Pancreas (tissue), 10 donors: Measurements from ENCODE around the gene ADAP2. TPM values are rescaled to one million over a fixed set of nuclear protein-coding genes. Genes with fewer than 3 reads are reported as not detected.
A peak's percentile ranks its signal among the peaks of the same experiment; 100 is the strongest.

ENCODE experiments used
- ATAC-seq, 4 donors: fragments of 200-7000 bp; cut with Tn5 transposase; one replicate each; pipeline versions ENCODE4 v1.8.0 to v1.9.1; 2020; ENCODE audit warnings: mild to moderate bottlenecking in 4 of 4, moderate library complexity in 4 of 4
- DNase-seq, 6 donors: peaks; one replicate each; pipeline ENCODE4 v3.0.0-alpha.2; 2020
- FAIRE-seq: peaks from 2 replicates; lab custom pipeline; 2012; peaks lifted over from hg19 to GRCh38; lab: Jason Lieb, UNC
- H3K27ac ChIP-seq, 4 donors: fragments of 200-600 bp; sonication (generic); 1 replicate in 3 of 4; 2 replicates in 1 of 4; pipeline versions ENCODE4 v1.5.0 to v1.8.0; 2020
- H3K27me3 ChIP-seq, 4 donors: fragments of 200-600 bp; one replicate each; pipeline ENCODE4 v1.8.0; 2021
- H3K36me3 ChIP-seq, 3 donors: fragments of 200-600 bp; sonication (generic) in 1 of 3; one replicate each; pipeline versions ENCODE4 v1.5.0 to v1.8.0; 2020 to 2021
- H3K4me1 ChIP-seq, 3 donors: fragments of 200-600 bp; one replicate each; pipeline ENCODE4 v1.8.0; 2021
- H3K4me3 ChIP-seq, 4 donors: fragments of 200-600 bp; sonication (generic) in 2 of 4; one replicate each; pipeline versions ENCODE4 v1.5.0 to v1.8.0; 2020 to 2021
- H3K9me3 ChIP-seq, 4 donors: fragments of 200-600 bp; one replicate each; pipeline ENCODE4 v1.8.0; 2021
- WGBS, 2 donors: extraction: QIAGEN DNeasy Blood & Tissue Kit; methylation state at CpG; one replicate each; pipeline ENCODE4 v1.1.7; 2013; 5-methylcytosine and 5-hydroxymethylcytosine counted together
- intact Hi-C, 3 donors: fragments of 100-400 bp; cut with DNase I; formaldehyde crosslinking; loops; one replicate each; pipeline versions ENCODE4 v1.11.1 to v1.14.2; 2022
- polyA plus RNA-seq, 2 donors: library from polyadenylated mRNA; stranded (reverse); fragments of 200-250 nt; gene quantifications; one replicate each; pipeline ENCODE4 v1.2.3, GENCODE V29; 2013
- total RNA-seq, 6 donors: library from RNA; stranded (reverse); fragmentation: NEBNext Ultra II Directional in 4 of 6; extraction: Animal tissue kit (Norgen Biotek cat#: 25700) in 4 of 6; gene quantifications; one replicate each; pipeline versions ENCODE4 v1.2.1 to v1.2.4, GENCODE V29; 2021 to 2023
- TF ChIP-seq, protein P1 (sequence below), 4 donors: fragments of 200-600 bp; sonication (generic) in 3 of 4; IDR thresholded peaks; one replicate each; pipeline versions ENCODE4 v1.5.0 to v1.8.0; 2021; ENCODE audit warnings: antibody characterized with exemption in 4 of 4
- donor health status: healthy with polysubstance abuse.
- donor health status: DM: no; HTN: no; CAD: no; lungs with moderate emphysema.
- donor health status: DM: no; HTN: no; CAD: no.
- donor health status: control.
- donor health status: control.
- donor health status: Bipolar disorder and iron deficiency.
- donor health status: DM: yes; HTN: yes; CAD: no.
- donor health status: DM: no; HTN: no; CAD: no.
- donor health status: DM: no; HTN: no; CAD: no.
- donor health status: DM: yes; HTN: yes; CAD: no.

Gene ADAP2
- total and polyA plus RNA-seq, 8 donors = 2.1 to 13.3 (median 3.3) TPM

DNA sequence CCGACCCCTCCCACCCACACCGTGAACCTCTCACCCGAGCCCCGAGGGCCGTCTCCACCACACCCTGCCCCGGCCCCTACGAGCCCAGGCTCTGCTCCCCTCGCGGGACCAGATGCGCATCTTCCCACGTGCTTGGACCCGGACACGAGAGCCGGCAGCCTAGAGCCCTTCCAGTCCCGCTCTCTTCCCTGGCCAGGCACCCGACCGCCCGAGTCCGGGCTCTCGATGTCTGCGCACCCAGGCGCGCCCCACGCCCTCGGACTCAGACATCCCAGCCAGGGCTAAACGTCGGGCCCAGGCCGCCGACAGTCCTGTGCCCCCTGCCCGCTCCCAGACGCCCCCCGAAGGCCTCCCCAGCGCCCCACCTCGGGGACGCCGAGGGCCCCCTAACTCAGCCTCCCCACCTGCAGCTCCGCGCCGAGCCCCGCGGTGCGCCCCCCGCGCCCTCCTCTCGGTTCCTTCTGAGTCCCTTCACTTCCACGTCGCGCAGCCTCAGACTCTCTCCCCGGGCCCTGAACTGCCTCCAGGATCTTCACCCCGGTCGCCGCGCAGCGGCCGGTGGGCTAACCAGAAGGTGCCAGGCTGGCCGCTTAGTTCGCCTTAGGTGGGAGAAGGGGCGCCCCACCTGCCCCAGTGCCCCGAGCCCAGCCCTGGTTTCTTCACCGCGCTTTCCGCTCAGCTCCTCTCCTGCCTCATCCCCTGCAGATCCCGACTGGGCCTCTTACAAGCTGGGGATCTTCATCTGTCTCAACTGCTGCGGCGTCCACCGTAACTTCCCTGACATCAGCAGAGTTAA, 688 bp downstream of the ADAP2 start:
- no peaks in the 10 kb centered on the region for H3K36me3 ChIP-seq
- H3K4me1 ChIP-seq = no peaks in the 10 kb centered on the region
- no peaks in the 10 kb centered on the region for H3K27me3 ChIP-seq
- intact Hi-C loops = no loop called here
- FAIRE-seq (no peak), ATAC-seq (peak; percentile 44 to 60 (median 54)), DNase-seq (peak in 5 of 6 donors; percentile 19 to 77 (median 41))
- 18 to 21% methylated on average over 55 to 66 of the region's 66 CpGs for WGBS, 2 donors
- peak overlapping the region; percentile 36 to 71 (median 50) for H3K4me3 ChIP-seq
- TF ChIP-seq, protein P1, sequence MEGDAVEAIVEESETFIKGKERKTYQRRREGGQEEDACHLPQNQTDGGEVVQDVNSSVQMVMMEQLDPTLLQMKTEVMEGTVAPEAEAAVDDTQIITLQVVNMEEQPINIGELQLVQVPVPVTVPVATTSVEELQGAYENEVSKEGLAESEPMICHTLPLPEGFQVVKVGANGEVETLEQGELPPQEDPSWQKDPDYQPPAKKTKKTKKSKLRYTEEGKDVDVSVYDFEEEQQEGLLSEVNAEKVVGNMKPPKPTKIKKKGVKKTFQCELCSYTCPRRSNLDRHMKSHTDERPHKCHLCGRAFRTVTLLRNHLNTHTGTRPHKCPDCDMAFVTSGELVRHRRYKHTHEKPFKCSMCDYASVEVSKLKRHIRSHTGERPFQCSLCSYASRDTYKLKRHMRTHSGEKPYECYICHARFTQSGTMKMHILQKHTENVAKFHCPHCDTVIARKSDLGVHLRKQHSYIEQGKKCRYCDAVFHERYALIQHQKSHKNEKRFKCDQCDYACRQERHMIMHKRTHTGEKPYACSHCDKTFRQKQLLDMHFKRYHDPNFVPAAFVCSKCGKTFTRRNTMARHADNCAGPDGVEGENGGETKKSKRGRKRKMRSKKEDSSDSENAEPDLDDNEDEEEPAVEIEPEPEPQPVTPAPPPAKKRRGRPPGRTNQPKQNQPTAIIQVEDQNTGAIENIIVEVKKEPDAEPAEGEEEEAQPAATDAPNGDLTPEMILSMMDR (IDR thresholded peaks at IDR 0.05) = no peak
- H3K27ac ChIP-seq = peak overlapping the region in 2 of 4 donors; percentile 22 to 50
- H3K9me3 ChIP-seq = no peaks in the 10 kb centered on the region

DNA sequence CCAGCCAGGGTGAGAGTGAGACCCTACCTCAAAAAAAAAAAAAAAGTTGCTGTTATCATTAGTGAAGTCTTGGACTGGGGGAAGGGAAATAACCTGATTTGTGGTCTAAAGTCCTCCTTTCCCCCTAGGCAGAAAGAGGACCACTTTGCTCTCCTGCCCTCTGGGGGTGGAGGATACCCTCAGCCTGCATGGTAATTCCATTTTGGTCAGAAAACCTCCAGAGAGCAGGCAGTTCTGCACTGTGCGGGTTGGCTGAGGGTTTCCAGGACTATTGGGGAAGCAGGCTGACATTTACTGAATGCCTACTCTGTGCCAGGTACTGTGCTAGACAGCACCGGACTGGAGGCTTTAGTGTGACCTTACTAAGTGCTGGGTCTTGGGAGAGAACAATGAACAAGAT, 2.6 kb downstream of the ADAP2 start:
- TF ChIP-seq, protein P1 (IDR thresholded peaks at IDR 0.05) = no peak
- intact Hi-C loops = no loop called here
- no peak for ATAC-seq
- H3K36me3 ChIP-seq = no peaks in the 10 kb centered on the region
- H3K27me3 ChIP-seq = no peaks in the 10 kb centered on the region
- WGBS, 2 donors = 79 to 81% methylated on average over 2 of the region's 2 CpGs
- no peak overlapping the region for H3K27ac ChIP-seq
- H3K4me1 ChIP-seq = no peaks in the 10 kb centered on the region
- no peak for FAIRE-seq
- no peaks in the 10 kb centered on the region for H3K9me3 ChIP-seq
- no peak overlapping the region for H3K4me3 ChIP-seq
- peak in 1 of 6 donors; percentile 21 for DNase-seq

DNA sequence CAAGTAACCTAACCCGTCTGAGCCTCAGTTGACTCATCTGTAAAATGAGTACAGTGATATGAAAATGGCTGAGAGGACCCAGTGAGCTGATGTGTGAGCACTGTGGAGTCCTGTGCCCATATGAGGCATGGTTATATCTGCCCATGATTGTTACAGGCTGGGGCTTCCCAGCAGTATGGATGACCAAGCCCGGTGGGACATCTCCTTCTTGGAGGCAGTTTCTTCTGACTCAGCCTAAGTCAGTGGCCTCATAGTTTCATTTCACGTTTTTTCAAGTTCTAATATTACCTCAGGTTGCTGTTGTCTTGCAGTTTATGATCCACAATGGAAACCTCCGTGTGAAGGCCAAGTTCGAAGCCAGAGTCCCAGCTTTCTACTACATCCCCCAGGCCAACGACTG, 4.8 kb downstream of the ADAP2 start:
- no peak for FAIRE-seq
- no peaks in the 10 kb centered on the region for H3K4me1 ChIP-seq
- H3K4me3 ChIP-seq = no peak overlapping the region
- H3K9me3 ChIP-seq = no peaks in the 10 kb centered on the region
- no peaks in the 10 kb centered on the region for H3K27me3 ChIP-seq
- 78 to 83% methylated on average over 6 of the region's 6 CpGs for WGBS, 2 donors
- no peaks in the 10 kb centered on the region for H3K36me3 ChIP-seq
- no peak for DNase-seq
- intact Hi-C loops = no loop called here
- ATAC-seq = no peak
- H3K27ac ChIP-seq = no peak overlapping the region
- TF ChIP-seq, protein P1 (IDR thresholded peaks at IDR 0.05) = no peak

DNA sequence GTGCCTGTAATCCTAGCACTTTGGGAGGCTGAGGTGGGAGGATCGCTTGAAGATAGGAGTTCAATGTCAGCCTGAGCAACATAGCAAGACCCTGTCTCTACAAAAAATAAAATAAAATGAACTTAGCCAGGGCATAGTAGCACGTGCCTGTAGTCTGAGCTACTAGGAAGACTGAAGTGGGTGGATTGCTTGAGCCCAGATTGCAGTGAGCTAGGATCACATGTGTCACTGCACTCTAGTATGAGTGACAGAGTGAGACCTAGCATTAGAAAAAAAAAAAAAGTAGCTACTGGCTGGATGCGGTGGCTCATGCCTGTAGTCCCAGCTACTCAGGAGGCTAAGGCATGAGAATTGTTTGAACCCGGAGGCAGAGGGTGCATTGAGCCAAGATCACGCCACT, 6.0 kb downstream of the ADAP2 start:
- 96 to 97% methylated on average over 5 of the region's 5 CpGs for WGBS, 2 donors
- FAIRE-seq = no peak

More for the DNA sequence above, 6.0 kb downstream of the ADAP2 start:
- Histone ChIP-seq H3K27me3 (no peaks in the 10 kb centered on the region), H3K4me1 (no peaks in the 10 kb centered on the region), H3K9me3 (no peaks in the 10 kb centered on the region), H3K36me3 (no peaks in the 10 kb centered on the region), H3K27ac (no peak overlapping the region), H3K4me3 (no peak overlapping the region)
- ATAC-seq (no peak), DNase-seq (no peak)
- TF ChIP-seq, protein P1 (IDR thresholded peaks at IDR 0.05) = no peak
- intact Hi-C loops = no loop called here
